K562 (cell line): Measurements from ENCODE around the gene CHMP4B. TPM values are rescaled to one million over a fixed set of nuclear protein-coding genes. Genes with fewer than 3 reads are reported as not detected.

Experiments used
- BDP1 ChIP-seq: IDR thresholded peaks from 3 replicates; pipeline ENCODE4 v1.6.1; 2011; ENCODE audit not compliant: insufficient read length, insufficient read depth
- LCOR ChIP-seq: sonication (generic); formaldehyde crosslinking; IDR thresholded peaks from 2 replicates; pipeline ENCODE4 v1.8.0; 2022; ENCODE audit warnings: mild to moderate bottlenecking, missing genetic modification reagents
- NCOA6 ChIP-seq: fragments of 450-650 bp; IDR thresholded peaks from 2 replicates; pipeline ENCODE4 v1.6.1; 2017; ENCODE audit warnings: mild to moderate bottlenecking
- SMARCA5 ChIP-seq: fragments of 450-650 bp; IDR thresholded peaks from 2 replicates; pipeline ENCODE4 v1.6.1; 2016
- THRAP3 ChIP-seq: fragments of 450-650 bp; IDR thresholded peaks from 2 replicates; pipeline ENCODE4 v1.6.1; 2016; ENCODE audit warnings: mild to moderate bottlenecking, inconsistent platforms, borderline replicate concordance
- ZNF133 ChIP-seq: fragments of 250-450 bp; sonication (Bioruptor Pico); IDR thresholded peaks from 2 replicates; pipeline ENCODE4 v1.4.0; 2020; ENCODE audit warnings: mild to moderate bottlenecking
- polyA plus RNA-seq, 8 experiments: library from polyadenylated mRNA; depleted of rRNA in 4 of 8; stranded (reverse) in 5 of 8; unstranded in 3 of 8; fragments of >200 nt; fragmentation: Nextera tagmentation in 2 of 8; fragmentation: Illumina TruSeq in 1 of 8; extraction: Ambion mirVana in 2 of 8; extraction: Trizol in 1 of 8; gene quantifications; 2 replicates each; pipeline versions ENCODE4 v1.2.1 to v1.2.3, GENCODE V29; 2011 to 2014; ENCODE audit warnings: inconsistent platforms in 1 of 8, missing spikeins in 1 of 8
- total RNA-seq, 7 experiments: library from RNA; depleted of rRNA in 6 of 7; stranded (reverse); fragments of >200 nt in 6 of 7; fragmentation: Illumina TruSeq in 2 of 7; extraction: Trizol in 2 of 7; gene quantifications; 2 replicates each; pipeline versions ENCODE4 v1.2.1 to v1.2.3, GENCODE V29; 2011 to 2021; ENCODE audit warnings: low replicate concordance in 1 of 7
- TF ChIP-seq, protein P1 (sequence below): fragments of 450-650 bp; formaldehyde crosslinking; conservative IDR thresholded peaks from 2 replicates; pipeline ENCODE4 v1.4.0; 2022; ENCODE audit warnings: mild to moderate bottlenecking, missing genetic modification characterization
- TF ChIP-seq, protein P2 (sequence below), 2 experiments: fragments of 450-650 bp in 1 of 2; sonication (generic) in 1 of 2; formaldehyde crosslinking in 1 of 2; IDR thresholded peaks; 2 replicates each; pipeline versions ENCODE4 v1.7.1 to v1.9.0; 2016 to 2022; ENCODE audit warnings: inconsistent platforms in 1 of 2, mild to moderate bottlenecking in 1 of 2, missing genetic modification reagents in 1 of 2
- TF ChIP-seq, protein P3 (sequence below): sonication (generic); formaldehyde crosslinking; IDR thresholded peaks from 2 replicates; pipeline ENCODE4 v1.8.1; 2023; ENCODE audit warnings: mild to moderate bottlenecking, missing genetic modification reagents
- TF ChIP-seq, protein P4 (sequence below): fragments of 250-450 bp; sonication (Bioruptor Pico); IDR thresholded peaks from 2 replicates; pipeline ENCODE4 v1.4.0; 2020; ENCODE audit warnings: mild to moderate bottlenecking, moderate library complexity

The CHMP4B gene
- total and polyA plus RNA-seq, 9 of the 15 experiments (the other 6 are each of a cell fraction or from before 2014, with no cell fraction given): 1.8 to 64.7 (median 31.8) TPM

DNA sequence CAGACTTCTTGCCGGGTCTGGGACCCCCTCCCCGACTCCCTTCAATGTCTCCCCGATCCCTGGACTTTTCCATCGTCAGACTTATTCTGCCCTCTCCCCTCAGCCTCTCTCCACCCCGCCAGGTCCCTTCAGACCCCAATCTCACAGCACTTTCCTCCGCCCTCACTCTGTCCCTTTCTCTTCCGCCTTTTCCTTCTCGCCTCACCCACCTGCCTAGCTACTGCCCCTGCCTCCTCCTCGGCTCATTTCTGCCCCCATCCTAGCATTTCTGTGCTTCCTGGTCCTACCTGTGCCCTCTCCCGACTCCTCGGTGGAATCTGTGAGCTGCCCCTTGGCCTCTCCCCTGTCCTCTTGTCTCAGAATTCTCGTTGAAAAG is 616 bp downstream of the CHMP4B start (continued):
- TF ChIP-seq LCOR (CRISPR knock-in tag): no peak
- TF ChIP-seq, protein P1, sequence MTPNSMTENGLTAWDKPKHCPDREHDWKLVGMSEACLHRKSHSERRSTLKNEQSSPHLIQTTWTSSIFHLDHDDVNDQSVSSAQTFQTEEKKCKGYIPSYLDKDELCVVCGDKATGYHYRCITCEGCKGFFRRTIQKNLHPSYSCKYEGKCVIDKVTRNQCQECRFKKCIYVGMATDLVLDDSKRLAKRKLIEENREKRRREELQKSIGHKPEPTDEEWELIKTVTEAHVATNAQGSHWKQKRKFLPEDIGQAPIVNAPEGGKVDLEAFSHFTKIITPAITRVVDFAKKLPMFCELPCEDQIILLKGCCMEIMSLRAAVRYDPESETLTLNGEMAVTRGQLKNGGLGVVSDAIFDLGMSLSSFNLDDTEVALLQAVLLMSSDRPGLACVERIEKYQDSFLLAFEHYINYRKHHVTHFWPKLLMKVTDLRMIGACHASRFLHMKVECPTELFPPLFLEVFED: peak; percentile 76
- no peak for TF ChIP-seq ZNF133
- TF ChIP-seq, protein P2, sequence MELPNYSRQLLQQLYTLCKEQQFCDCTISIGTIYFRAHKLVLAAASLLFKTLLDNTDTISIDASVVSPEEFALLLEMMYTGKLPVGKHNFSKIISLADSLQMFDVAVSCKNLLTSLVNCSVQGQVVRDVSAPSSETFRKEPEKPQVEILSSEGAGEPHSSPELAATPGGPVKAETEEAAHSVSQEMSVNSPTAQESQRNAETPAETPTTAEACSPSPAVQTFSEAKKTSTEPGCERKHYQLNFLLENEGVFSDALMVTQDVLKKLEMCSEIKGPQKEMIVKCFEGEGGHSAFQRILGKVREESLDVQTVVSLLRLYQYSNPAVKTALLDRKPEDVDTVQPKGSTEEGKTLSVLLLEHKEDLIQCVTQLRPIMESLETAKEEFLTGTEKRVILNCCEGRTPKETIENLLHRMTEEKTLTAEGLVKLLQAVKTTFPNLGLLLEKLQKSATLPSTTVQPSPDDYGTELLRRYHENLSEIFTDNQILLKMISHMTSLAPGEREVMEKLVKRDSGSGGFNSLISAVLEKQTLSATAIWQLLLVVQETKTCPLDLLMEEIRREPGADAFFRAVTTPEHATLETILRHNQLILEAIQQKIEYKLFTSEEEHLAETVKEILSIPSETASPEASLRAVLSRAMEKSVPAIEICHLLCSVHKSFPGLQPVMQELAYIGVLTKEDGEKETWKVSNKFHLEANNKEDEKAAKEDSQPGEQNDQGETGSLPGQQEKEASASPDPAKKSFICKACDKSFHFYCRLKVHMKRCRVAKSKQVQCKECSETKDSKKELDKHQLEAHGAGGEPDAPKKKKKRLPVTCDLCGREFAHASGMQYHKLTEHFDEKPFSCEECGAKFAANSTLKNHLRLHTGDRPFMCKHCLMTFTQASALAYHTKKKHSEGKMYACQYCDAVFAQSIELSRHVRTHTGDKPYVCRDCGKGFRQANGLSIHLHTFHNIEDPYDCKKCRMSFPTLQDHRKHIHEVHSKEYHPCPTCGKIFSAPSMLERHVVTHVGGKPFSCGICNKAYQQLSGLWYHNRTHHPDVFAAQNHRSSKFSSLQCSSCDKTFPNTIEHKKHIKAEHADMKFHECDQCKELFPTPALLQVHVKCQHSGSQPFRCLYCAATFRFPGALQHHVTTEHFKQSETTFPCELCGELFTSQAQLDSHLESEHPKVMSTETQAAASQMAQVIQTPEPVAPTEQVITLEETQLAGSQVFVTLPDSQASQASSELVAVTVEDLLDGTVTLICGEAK (IDR thresholded peaks at IDR 0.05): peak; percentile 61; the same call in 1 of the 2 replicates
- TF ChIP-seq, protein P2 (CRISPR knock-in tag; IDR thresholded peaks at IDR 0.05): no peak
- no peak for TF ChIP-seq NCOA6
- no peak for TF ChIP-seq THRAP3
- TF ChIP-seq BDP1: no peak
- TF ChIP-seq, protein P3, sequence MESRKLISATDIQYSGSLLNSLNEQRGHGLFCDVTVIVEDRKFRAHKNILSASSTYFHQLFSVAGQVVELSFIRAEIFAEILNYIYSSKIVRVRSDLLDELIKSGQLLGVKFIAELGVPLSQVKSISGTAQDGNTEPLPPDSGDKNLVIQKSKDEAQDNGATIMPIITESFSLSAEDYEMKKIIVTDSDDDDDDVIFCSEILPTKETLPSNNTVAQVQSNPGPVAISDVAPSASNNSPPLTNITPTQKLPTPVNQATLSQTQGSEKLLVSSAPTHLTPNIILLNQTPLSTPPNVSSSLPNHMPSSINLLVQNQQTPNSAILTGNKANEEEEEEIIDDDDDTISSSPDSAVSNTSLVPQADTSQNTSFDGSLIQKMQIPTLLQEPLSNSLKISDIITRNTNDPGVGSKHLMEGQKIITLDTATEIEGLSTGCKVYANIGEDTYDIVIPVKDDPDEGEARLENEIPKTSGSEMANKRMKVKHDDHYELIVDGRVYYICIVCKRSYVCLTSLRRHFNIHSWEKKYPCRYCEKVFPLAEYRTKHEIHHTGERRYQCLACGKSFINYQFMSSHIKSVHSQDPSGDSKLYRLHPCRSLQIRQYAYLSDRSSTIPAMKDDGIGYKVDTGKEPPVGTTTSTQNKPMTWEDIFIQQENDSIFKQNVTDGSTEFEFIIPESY (CRISPR knock-in tag): no peak
- peak; percentile 41; the same call in 1 of the 2 replicates for TF ChIP-seq SMARCA5
- TF ChIP-seq, protein P4, sequence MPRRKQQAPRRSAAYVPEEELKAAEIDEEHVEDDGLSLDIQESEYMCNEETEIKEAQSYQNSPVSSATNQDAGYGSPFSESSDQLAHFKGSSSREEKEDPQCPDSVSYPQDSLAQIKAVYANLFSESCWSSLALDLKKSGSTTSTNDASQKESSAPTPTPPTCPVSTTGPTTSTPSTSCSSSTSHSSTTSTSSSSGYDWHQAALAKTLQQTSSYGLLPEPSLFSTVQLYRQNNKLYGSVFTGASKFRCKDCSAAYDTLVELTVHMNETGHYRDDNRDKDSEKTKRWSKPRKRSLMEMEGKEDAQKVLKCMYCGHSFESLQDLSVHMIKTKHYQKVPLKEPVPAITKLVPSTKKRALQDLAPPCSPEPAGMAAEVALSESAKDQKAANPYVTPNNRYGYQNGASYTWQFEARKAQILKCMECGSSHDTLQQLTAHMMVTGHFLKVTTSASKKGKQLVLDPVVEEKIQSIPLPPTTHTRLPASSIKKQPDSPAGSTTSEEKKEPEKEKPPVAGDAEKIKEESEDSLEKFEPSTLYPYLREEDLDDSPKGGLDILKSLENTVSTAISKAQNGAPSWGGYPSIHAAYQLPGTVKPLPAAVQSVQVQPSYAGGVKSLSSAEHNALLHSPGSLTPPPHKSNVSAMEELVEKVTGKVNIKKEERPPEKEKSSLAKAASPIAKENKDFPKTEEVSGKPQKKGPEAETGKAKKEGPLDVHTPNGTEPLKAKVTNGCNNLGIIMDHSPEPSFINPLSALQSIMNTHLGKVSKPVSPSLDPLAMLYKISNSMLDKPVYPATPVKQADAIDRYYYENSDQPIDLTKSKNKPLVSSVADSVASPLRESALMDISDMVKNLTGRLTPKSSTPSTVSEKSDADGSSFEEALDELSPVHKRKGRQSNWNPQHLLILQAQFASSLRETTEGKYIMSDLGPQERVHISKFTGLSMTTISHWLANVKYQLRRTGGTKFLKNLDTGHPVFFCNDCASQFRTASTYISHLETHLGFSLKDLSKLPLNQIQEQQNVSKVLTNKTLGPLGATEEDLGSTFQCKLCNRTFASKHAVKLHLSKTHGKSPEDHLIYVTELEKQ: no peak
